GM19099 (cell line): ENCODE measurements around the gene MLPH.

Experiments used
- POLR2A ChIP-seq: IDR thresholded peaks from 3 replicates; pipeline ENCODE4 v1.6.1; 2011; ENCODE audit warnings: low read depth; ENCODE audit not compliant: insufficient read length; ENCODE audit errors: extremely low read depth

The MLPH gene

GRCh38 chr2:237451643-237452469 lies 35.2 kb upstream of the MLPH start:
- TF ChIP-seq POLR2A: no peak

- TF ChIP-seq POLR2A: no peak
Observed at GRCh38 chr2:237452861-237453260, 34.2 kb upstream of the MLPH start.

- TF ChIP-seq POLR2A: no peak
Observed at GRCh38 chr2:237453671-237454070, 33.4 kb upstream of the MLPH start.

GRCh38 chr2:237455764-237456163 lies 31.3 kb upstream of the MLPH start:
- TF ChIP-seq POLR2A: no peak

- TF ChIP-seq POLR2A: no peak
Observed at GRCh38 chr2:237456200-237456843, 30.7 kb upstream of the MLPH start.

- no peak for TF ChIP-seq POLR2A
Observed at GRCh38 chr2:237457388-237457941, 29.6 kb upstream of the MLPH start.

GRCh38 chr2:237458519-237458918 lies 28.5 kb upstream of the MLPH start:
- no peak for TF ChIP-seq POLR2A

GRCh38 chr2:237459226-237459625 lies 27.8 kb upstream of the MLPH start:
- no peak for TF ChIP-seq POLR2A

GRCh38 chr2:237459741-237460174 lies 27.3 kb upstream of the MLPH start:
- no peak for TF ChIP-seq POLR2A

- TF ChIP-seq POLR2A: no peak
Observed at GRCh38 chr2:237464757-237465391, 22.2 kb upstream of the MLPH start.

- no peak for TF ChIP-seq POLR2A
Observed at GRCh38 chr2:237465515-237466148, 21.4 kb upstream of the MLPH start.

GRCh38 chr2:237466211-237466610 lies 20.8 kb upstream of the MLPH start:
- TF ChIP-seq POLR2A: no peak

GRCh38 chr2:237467447-237468179 lies 19.4 kb upstream of the MLPH start:
- no peak for TF ChIP-seq POLR2A

GRCh38 chr2:237469849-237470248 lies 17.2 kb upstream of the MLPH start:
- no peak for TF ChIP-seq POLR2A
